Mucosa of descending colon (tissue), 3 donors: ENCODE measurements around the gene MASP1. TPM values are rescaled to one million over a fixed set of nuclear protein-coding genes. Genes with fewer than 3 reads are reported as not detected.
A peak's percentile ranks its signal among the peaks of the same experiment; 100 is the strongest.

Source experiments
- ATAC-seq: fragments of 200-7000 bp; cut with Tn5 transposase; one replicate; pipeline ENCODE4 v1.9.1; 2020; ENCODE audit warnings: mild to moderate bottlenecking, moderate library complexity
- DNase-seq, 3 donors: peaks; one replicate each; pipeline ENCODE4 v3.0.0-alpha.2; 2020
- H3K36me3 ChIP-seq: fragments of 200-600 bp; one replicate; pipeline ENCODE4 v1.8.0; 2021; ENCODE audit warnings: low read depth, mild to moderate bottlenecking
- H3K4me1 ChIP-seq: fragments of 200-600 bp; one replicate; pipeline ENCODE4 v1.8.0; 2021; ENCODE audit warnings: low read depth, mild to moderate bottlenecking
- H3K4me3 ChIP-seq: fragments of 200-600 bp; one replicate; pipeline ENCODE4 v1.8.0; 2021; ENCODE audit warnings: mild to moderate bottlenecking
- H3K9me3 ChIP-seq: fragments of 200-600 bp; one replicate; pipeline ENCODE4 v1.8.0; 2021; ENCODE audit warnings: mild to moderate bottlenecking
- intact Hi-C, 2 donors: fragments of 100-400 bp; cut with DNase I in 1 of 2; cut with micrococcal nuclease in 1 of 2; formaldehyde crosslinking; loops; one replicate each; pipeline versions ENCODE4 v1.11.0 to v1.11.1; 2022; cut with DNase I, micrococcal nuclease
- total RNA-seq, 3 donors: library from RNA; stranded (reverse); fragmentation: NEBNext Ultra II Directional in 2 of 3; extraction: Animal tissue kit (Norgen Biotek cat#: 25700) in 2 of 3; gene quantifications; one replicate each; pipeline versions ENCODE4 v1.2.1 to v1.2.4, GENCODE V29; 2021 to 2023
- TF ChIP-seq, protein P1 (sequence below): fragments of 200-600 bp; IDR thresholded peaks from one replicate; pipeline ENCODE4 v1.8.0; 2022; ENCODE audit warnings: antibody characterized with exemption, mild to moderate bottlenecking
- donor health status: DM: no; HTN: no; CAD: no; lungs with moderate emphysema.
- donor health status: DM: no; HTN: no; CAD: no.
- donor health status: DM: no; HTN: yes; CAD: no.

Gene MASP1
- total RNA-seq, 3 donors from 2014 or later = 4.5 to 70.1 (median 9.7) TPM

GRCh38 chr3:187288855-187289605 lies 2.5 kb downstream of the MASP1 start:
- peaks cover 5% of the 10 kb centered on the region for H3K4me1 ChIP-seq
- intact Hi-C loops = no loop called here
- ATAC-seq (no peak), DNase-seq (no peak)
- TF ChIP-seq, protein P1, sequence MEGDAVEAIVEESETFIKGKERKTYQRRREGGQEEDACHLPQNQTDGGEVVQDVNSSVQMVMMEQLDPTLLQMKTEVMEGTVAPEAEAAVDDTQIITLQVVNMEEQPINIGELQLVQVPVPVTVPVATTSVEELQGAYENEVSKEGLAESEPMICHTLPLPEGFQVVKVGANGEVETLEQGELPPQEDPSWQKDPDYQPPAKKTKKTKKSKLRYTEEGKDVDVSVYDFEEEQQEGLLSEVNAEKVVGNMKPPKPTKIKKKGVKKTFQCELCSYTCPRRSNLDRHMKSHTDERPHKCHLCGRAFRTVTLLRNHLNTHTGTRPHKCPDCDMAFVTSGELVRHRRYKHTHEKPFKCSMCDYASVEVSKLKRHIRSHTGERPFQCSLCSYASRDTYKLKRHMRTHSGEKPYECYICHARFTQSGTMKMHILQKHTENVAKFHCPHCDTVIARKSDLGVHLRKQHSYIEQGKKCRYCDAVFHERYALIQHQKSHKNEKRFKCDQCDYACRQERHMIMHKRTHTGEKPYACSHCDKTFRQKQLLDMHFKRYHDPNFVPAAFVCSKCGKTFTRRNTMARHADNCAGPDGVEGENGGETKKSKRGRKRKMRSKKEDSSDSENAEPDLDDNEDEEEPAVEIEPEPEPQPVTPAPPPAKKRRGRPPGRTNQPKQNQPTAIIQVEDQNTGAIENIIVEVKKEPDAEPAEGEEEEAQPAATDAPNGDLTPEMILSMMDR = no peak
- no peak overlapping the region for H3K4me3 ChIP-seq
- no peaks in the 10 kb centered on the region for H3K9me3 ChIP-seq
- no peaks in the 10 kb centered on the region for H3K36me3 ChIP-seq

GRCh38 chr3:187288131-187288854 lies 3.2 kb downstream of the MASP1 start:
- Histone ChIP-seq H3K4me1 (peaks cover 5% of the 10 kb centered on the region), H3K9me3 (no peaks in the 10 kb centered on the region), H3K4me3 (no peak overlapping the region), H3K36me3 (no peaks in the 10 kb centered on the region)
- ATAC-seq = no peak
- intact Hi-C loops = no loop called here
- TF ChIP-seq, protein P1 = no peak
- DNase-seq = peak in 1 of 3 donors; percentile 17

DNA sequence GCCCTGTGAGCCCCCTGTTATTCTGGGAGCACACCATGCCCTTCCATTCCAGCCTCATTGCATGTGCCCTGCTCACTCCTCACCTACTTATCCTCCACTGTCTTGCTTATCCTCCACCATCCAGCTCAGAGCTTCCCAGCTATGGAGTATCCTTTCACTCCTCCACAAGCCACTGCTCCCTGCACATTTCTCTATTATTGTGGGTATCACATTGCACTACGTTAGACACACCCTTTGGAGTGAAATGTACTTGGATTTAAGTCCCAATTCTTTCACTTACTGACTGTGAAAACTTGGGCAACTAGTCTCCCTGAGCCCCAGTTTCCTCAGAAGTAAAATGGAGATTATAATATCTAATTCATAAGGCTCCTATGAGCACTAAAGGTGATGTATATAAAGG lies 4.3 kb downstream of the MASP1 start:
- ATAC-seq = no peak
- intact Hi-C loops = no loop called here
- Histone ChIP-seq H3K4me1 (peaks cover 5% of the 10 kb centered on the region), H3K36me3 (no peaks in the 10 kb centered on the region), H3K9me3 (no peaks in the 10 kb centered on the region), H3K4me3 (no peak overlapping the region)
- DNase-seq = no peak
- TF ChIP-seq, protein P1 = no peak

- Histone ChIP-seq H3K4me1 (peaks cover 5% of the 10 kb centered on the region), H3K9me3 (no peaks in the 10 kb centered on the region), H3K4me3 (no peak overlapping the region), H3K36me3 (no peaks in the 10 kb centered on the region)
- DNase-seq = no peak
- TF ChIP-seq, protein P1 = no peak
- intact Hi-C loops = no loop called here
- ATAC-seq = peak; percentile 36
These were observed 5.0 kb downstream of the MASP1 start for GRCh38 chr3:187286467-187287059.

DNA sequence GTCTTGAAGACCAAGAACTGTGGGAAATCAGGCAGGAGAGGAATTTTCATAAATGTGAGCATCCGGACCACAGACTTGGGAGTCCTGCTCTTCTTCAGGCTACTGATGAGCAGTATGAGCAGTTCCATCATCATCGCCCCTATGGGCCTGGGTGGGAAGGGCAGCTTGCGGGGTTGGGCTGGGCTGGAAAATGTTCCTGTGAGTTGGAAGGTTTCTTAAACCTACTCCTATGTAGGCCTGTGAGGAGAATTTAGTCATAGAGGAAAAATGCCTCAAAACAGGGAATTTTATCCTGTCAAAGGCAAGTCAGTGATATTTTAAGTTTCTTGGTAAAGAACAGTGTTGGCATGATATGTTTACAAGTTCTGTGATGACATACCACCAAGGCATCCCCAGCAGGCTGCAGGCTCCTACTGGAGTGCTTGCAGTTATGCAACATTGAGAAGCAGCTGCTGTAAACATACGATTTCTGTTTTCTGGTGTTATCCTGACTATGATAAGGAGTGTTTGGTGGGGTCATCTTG lies 10.3 kb downstream of the MASP1 start:
- H3K4me1 ChIP-seq = no peaks in the 10 kb centered on the region

More for the DNA sequence above, 10.3 kb downstream of the MASP1 start:
- intact Hi-C loops = no loop called here
- H3K36me3 ChIP-seq = no peaks in the 10 kb centered on the region
- TF ChIP-seq, protein P1 = no peak
- no peaks in the 10 kb centered on the region for H3K9me3 ChIP-seq
- H3K4me3 ChIP-seq = no peak overlapping the region
- DNase-seq = no peak
- ATAC-seq = peak; percentile 38
